ENCODE results near the gene EPHA1. TPM values are rescaled to one million over a fixed set of nuclear protein-coding genes. Genes with fewer than 3 reads are reported as not detected.
"Not testable (repeated sequence)": the region's sequence is repeated elsewhere in the genome, so short reads cannot be mapped to it uniquely, and the experiment has no call there.

The EPHA1 gene
- total and polyA plus RNA-seq, 2 of the 4 experiments (the other 2 are of a cell fraction) = 0.10 TPM; not detected in 1

DNA sequence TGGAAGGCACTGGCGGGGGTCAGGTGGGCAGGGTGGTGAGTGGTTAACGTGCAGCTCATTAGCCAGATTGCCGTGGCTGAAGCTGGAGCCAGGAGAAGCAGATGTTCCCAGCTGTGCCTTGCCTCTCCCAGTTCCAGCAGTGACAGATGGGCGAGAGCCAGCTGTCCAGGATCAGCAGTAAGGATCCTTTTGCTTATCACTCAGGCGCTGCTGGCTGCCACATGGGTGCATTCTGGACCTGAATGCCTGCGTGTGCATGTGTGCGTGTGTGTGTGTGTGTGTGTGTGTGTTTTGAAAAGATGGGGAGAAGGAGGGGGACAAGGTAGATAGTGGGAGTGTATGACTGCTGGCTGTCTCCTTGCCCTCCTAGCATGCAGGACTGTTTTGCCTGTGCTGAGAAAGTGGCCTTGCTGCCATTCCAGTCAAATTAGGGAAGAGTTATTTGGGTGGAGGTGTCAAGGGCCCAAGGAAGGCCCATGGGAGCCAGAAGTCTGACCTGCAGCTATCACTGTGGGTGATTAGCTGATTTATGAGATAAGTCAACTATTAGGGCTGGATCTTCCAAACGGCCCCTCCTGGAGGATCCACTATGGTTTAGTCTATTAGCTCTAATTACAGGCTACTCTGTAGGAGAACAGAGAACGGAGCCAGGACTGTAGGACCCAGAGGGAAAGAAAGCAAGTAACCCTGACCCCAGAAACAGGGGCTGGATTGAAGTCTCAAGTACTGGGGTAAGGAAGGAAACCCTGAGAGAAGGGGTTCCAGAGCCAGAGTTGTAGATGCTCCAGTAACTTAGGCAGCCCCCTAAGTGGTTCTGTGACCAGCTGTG, 3.3 kb downstream of the EPHA1 start (continued):
- TF ChIP-seq MAFK (IDR thresholded peaks at IDR 0.05; ENCODE audit: low read depth, low read length) = no peak
- TF ChIP-seq CHD1 (IDR thresholded peaks at IDR 0.05; ENCODE audit: low read depth, low read length) = no peak

DNA sequence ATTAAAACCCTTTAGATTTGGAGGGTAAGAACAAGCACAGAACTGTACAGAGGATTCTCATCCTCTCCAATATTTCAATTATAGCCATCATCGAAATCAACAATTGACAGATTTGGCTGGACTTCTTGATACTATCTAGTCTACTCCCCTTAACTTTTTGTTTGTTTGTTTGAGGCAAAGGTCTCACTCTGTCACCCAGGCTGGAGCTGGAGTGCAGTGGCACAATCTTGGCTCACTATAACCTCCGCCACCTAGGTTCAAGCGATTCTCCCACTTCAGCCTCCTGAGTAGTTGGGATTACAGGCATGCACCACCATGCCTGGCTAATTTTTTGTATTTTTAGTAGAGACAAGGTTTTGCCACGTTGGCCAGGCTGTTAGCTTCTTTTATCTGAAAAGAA, 6.4 kb downstream of the EPHA1 start:
- BruUV-seq (replicated peaks); H2BK15ac ChIP-seq (ENCODE audit: low read depth, low read length); H4K91ac ChIP-seq (ENCODE audit: insufficient read depth, low read depth, low read length); H3K79me1 ChIP-seq (ENCODE audit: low read depth in 1 of 2, low read length in 2 of 2); H3K18ac ChIP-seq (ENCODE audit: low read depth, low read length); dilution Hi-C loops (cut with HindIII; ENCODE audit: low sequenced_read_pairs, unreplicated experiment); H3K4me2 ChIP-seq (ENCODE audit: low read depth, low read length); H2BK20ac ChIP-seq (ENCODE audit: low read depth, low read length); ATAC-seq (ENCODE audit: low read depth); H3K56ac ChIP-seq (ENCODE audit: extremely low read depth, insufficient read depth, low read length); in situ Hi-C loops (cut with MboI; ENCODE audit: low sequenced_read_pairs); H2BK120ac ChIP-seq (ENCODE audit: low read depth, low read length); intact Hi-C loops (cut with micrococcal nuclease); H2AK5ac ChIP-seq (ENCODE audit: low read depth, low read length); H4K5ac ChIP-seq (ENCODE audit: low read depth, low read length); H3K4ac ChIP-seq (ENCODE audit: low read depth, low read length); H2AK9ac ChIP-seq (replicated peaks; ENCODE audit: low read depth, low read length, poor library complexity); H3K14ac ChIP-seq (replicated peaks; ENCODE audit: low read depth, low read length); DNase-seq; H3K9ac ChIP-seq (ENCODE audit: low read depth, low read length); POLR2A ChIA-PET (ENCODE audit: unreplicated experiment); H3K4me3 ChIP-seq (ENCODE audit: insufficient read depth, low read depth, low read length); H3K4me1 ChIP-seq (ENCODE audit: control insufficient read depth, insufficient read depth, low read length); H2BK5ac ChIP-seq (ENCODE audit: low read depth, low read length, poor library complexity, severe bottlenecking); H4K20me1 ChIP-seq (ENCODE audit: insufficient read depth, low read length); H4K8ac ChIP-seq (ENCODE audit: low read depth in 2 of 2, low read length in 2 of 2); H3K36me3 ChIP-seq (ENCODE audit: control insufficient read depth, insufficient read depth, low read length); H3K9me3 ChIP-seq (ENCODE audit: control insufficient read depth, insufficient read depth, low read length); H3K27ac ChIP-seq (ENCODE audit: insufficient read depth, low read length); H2AFZ ChIP-seq (replicated peaks; ENCODE audit: low read length, poor library complexity); H3K23ac ChIP-seq (ENCODE audit: low read depth, low read length); H3K9me1 ChIP-seq (ENCODE audit: insufficient read depth, low read length): not testable (repeated sequence)
- peaks cover 10% of the 10 kb centered on the region for H3K27me3 ChIP-seq (ENCODE audit: control insufficient read depth, insufficient read depth, low read length)
- no CpG with 5 or more reads among the region's 4 CpGs for WGBS, 2 experiments (ENCODE audit: extremely low coverage in 2 of 2, insufficient read length in 1 of 2)
- CTCF ChIA-PET = interaction anchor here (1.2 kb wide), 1 partner anchor 23 kb away, joined by 3 read pairs; no protein-coding TSS in a partner anchor

All from IMR-90 (cell line).